ENCODE results near the gene FAM151A. TPM values are rescaled to one million over a fixed set of nuclear protein-coding genes. Genes with fewer than 3 reads are reported as not detected.

FAM151A gene
- total RNA-seq, 1 donor from 2014 or later = not detected

DNA sequence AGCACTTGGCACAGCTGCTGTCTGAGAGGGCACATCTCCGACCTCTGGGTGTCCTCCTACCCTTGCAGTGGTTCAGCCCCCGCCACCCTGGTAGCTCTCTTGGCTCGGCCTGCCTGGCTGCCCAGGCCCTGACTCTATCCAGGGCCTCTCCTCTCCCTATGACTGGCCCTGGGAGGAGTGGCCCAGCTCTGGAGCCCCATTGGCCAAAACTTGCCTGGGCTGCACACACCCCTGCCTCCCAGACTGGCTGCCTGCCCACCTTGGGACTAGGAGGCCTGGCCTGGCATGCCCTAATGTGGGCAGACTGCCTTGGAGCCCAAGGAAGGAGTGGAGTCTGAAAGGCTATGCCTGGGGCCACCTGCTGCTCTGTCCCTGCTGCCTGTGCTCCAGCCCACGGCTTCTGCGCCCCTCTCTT, 41.7 kb downstream of the FAM151A start:
- no peak for DNase-seq (ENCODE audit: low read depth, low spot score)

DNA sequence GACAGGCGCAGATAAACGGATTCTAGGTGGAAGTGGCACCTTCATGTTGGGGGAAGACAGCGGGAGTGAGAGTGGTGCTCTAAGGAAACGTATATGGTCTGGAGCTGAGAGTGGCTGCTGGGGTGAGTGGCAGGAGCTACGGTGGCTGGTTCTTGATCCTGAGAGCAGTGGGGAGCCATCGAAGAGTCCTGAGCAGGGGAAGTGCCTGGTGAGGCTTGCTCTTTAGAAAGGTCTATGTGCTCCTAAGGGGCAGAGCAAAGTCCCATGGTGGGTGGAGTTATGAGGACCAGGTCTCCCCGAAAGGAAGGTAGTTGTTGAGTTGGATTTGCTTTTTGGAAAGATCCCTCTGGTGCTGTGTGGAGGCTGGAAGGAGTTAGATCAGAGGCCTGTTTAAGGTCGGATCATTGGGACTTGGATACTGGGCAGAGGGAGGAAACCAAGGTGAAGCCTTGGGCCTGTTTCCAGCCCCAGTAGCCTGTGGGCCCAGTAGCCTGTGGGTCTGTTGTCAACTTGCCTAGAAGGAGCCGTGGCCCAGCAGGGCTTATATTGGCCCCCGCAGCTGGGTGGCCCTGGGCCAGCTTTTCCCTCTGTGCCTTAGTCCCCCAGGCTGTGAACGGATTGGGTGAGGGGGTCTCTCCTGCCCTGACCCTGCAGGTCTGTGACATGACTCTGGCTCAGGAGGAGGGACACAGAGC, 42.3 kb downstream of the FAM151A start:
- DNase-seq (ENCODE audit: low read depth, low spot score) = no peak

DNA sequence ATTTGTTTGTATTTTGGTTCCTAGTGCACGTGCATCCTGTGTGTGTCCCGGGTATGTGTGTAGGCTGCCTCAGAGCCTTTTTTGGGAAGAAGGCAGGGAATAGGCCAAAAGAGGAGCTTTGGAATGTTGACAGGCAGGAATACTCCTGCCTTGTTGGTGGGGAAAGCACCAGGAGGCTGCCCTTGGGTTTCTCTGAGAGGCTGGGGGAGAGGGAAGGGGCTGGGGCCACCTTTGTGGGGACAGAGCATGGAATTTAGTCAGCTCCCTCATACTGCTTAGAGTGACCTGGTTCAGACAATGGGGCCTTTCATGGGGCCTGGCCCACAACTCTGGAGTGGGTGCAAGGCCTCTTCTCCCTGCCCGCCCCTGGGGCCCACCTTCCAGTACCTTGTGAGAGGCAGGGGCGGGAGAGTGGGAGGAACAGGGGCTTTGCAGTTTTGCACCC, 44.0 kb downstream of the FAM151A start:
- no peak for DNase-seq (ENCODE audit: low read depth, low spot score)

DNA sequence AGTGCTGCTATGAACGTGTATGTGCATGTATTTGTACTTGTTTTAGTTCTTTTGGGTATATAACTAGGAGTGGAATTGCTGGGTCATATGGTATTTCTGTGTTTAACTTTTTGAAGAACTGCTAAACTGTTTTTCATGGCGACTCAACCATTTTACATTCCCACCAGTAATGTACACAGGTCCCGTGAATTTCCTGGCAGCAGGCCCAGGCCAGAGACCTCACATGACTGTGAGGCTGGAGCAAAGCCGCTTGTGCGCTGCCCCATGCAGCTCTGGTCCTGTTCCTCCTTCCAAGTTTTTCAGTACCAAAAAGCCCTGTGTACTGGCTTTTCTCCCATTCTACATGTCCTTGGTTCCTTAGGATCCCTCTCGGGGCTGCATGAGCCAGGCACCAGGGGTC, 45.7 kb downstream of the FAM151A start:
- peak; percentile 32 for DNase-seq (ENCODE audit: low read depth, low spot score)

DNA sequence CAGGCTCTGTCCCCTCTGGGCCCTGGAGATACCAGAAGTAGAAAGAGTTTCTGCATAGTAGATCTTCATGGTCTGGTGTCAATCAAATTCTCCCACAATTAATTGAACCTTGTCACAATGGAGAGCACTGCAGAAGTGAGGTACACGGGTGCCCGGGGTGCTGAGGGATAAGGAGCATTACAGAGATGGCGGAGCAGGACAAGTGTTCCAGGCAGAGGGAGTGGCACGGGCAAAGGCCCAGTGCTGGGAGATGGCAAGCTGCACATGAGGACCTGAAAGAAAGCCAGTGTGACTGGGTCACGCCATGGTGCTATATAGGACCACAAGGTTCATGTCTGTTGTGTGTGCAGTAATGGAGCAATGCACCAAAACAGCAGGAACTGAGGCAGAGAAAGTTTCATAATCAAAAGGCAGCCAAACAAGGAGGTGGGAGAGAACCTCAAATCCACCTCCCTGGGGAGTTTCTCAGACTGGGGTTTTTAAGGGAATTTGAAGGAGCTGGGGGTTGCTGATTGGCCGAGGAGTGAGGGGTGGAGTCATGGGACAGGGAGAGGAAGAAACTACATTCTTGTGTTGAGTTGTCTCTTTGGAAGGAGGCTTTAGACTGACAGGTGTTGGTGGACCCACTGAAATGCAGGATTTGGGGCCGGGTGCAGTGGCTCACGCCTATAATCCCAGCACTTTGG, 47.6 kb downstream of the FAM151A start:
- DNase-seq (ENCODE audit: low read depth, low spot score) = no peak

DNA sequence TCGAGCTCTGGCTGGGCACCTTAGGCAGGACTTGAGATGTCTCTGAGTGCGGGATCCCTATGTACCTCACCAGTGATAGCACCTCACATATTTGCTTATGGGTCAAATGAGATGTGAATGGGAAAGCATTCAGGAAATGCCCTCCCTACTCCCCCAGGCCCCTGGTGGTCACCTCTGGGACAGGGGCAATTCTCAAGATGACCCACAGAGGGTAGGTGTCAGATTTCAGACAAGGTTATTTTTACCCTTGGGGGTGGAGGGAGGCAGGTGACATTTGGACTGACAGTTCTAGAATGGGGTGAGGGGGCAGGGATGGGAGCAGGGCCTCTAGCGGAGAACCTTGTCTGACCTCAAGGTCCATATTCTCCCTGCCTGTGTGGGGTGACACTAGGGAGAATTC, 48.2 kb downstream of the FAM151A start:
- no peak for DNase-seq (ENCODE audit: low read depth, low spot score)

DNA sequence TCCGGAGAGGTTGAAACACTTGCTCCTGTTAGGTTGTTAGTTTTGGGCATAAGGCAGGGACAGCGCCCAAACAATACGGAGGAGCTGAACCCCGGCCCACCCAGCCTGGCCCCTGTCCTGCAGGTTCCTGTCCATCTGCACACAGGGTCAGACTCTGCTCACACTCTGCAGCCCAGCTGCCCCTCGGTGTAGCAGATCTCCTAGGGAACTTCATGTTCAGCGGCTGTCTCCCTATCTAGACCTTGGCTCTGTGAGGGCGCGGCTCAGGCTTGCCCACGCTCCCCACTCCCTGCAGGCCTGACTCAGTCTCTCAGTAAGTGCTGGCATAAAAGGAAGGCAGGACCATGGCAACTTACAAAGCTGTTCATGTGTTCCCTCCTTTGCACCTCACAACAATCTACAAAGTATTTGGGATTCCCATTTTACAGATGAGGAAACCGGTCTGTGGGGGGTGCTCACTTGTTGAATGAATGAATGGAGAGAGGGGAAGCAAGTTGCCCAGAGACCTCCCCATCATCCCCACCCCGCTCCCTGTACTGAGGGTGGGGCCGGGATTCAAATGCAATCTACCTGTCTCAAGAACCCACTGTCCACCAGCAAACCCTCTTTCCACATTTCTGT, 49.1 kb downstream of the FAM151A start:
- DNase-seq (ENCODE audit: low read depth, low spot score) = no peak

DNA sequence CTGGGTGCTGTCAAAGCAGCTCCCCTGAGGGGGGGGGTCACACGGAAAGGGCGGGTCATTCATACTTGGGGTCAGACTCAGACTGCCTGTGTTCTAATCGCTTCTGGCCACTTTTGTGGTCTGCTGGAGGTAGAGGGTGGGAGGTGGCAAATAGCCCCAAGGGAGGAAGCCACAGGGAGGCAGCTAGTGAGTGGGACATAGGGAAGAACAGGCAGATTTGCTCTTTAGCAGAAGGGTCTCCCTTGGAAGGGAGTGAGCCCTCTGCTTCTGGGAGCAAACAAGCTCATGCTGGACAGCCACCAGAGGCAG, 50.8 kb downstream of the FAM151A start:
- DNase-seq (ENCODE audit: low read depth, low spot score) = no peak

DNA sequence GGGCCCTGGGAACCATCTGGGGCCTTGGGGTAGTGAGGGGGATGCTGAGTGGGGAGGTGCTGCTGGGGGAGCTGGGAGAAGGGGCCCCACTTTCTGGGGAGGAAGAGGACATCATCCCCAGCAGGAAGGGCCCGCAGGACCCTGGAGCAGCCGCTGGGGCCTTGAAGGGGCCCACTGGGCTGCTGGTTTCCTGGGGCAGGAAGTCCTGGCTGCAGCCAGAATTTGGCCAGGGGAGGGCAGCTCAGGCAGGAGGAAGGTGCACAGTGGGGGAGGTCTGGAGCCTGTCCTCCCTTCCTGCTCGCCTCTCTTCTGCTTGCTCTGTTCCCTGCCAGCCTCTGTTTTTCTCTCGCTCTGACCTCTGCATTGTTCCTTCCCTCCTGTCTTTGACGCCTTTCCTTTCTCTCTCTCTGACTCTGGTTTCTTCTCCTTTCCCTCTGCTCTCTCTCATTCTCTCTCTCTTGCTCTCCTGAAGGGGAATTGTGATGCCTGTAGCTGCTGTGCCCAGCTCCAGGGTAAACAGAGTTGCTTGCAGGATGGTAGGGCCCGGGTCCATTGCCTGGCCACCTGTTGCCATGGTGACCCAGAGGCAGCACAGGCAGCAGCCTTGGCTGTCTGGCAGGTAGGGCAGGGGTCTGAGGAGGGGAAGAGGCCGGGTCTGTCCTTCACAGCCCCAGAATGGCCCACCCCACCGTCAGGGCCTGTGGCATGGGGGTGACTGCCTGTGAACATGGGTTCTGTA, 51.4 kb downstream of the FAM151A start:
- no peak for DNase-seq (ENCODE audit: low read depth, low spot score)

DNA sequence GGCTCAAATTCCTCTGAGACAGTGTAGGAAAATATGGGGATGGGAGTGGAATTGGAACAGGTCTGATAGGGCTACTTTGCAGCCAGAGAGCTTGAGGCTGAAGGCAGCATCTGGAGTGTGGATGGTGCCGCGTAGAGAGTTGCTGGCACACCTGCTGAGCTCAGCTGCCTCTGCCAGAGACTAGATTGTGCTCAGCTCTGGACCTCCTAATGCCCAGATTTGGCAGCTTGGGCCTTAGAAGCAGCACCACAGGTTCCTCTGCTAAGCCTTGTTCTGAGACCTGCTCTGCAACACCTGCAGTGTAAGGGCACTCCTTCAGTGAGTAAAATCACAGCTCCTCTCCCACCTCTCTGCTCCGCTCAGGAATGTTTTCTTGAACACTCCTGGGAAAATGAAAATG, 52.0 kb downstream of the FAM151A start:
- no peak for DNase-seq (ENCODE audit: low read depth, low spot score)

DNA sequence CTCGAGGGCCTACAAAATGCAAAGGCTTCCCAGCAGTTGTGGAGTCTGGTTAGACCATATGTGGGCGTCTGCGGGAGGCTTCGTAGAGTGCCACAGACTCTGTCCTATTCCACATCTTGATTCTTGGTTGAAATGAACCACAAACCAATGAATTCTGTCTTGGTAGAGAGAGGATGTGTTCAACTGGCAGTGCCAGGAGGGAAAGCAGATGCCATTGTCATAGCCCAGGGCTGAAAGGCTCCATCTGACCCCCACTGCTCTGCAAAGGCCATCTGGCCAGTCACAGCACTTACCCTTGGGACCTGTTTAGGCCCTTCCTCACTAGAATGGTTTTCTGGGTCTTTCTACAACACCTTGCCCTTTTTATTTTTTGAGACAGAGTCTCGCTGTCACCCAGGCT, 53.2 kb downstream of the FAM151A start:
- DNase-seq (ENCODE audit: low read depth, low spot score) = no peak

DNA sequence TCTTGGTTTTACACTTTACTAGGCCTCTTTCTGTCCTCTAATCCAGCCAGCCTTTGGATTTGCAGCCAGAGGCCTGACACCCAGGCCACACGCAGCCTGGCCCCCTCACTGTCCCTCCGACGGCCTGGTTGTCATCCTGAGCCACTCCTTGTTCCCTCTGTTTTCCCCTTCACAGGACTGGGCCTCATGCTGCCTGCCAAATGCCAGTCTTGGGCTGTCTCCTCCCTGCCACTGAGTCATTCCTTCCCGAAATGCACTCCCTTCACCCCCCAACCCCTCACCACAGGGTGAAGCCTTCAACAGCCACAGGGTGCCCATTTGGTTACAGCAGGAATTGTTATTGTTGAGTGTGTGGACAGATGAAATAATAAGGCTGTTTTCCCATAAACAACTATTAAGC, 54.0 kb downstream of the FAM151A start:
- DNase-seq (ENCODE audit: low read depth, low spot score) = no peak

DNA sequence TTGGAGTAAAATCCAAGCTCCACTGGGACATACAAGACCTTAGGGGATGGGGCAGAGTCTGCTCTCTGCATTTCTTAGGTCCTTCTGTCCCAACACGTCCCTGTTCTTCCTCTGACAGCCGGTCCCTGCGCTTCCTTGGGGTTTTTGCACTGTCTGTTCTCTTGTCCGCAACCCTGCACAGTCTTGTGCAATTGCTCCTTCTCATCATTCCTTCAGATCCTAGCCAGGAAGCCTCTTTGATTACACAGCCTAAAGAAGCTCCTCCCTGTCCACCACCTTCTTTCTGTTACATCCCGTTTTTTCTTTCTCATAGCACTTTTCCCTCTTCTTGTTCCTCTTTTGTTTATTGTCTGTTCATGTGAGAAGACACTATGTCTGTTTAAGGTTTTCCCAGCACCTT, 55.4 kb downstream of the FAM151A start:
- DNase-seq (ENCODE audit: low read depth, low spot score) = no peak

DNA sequence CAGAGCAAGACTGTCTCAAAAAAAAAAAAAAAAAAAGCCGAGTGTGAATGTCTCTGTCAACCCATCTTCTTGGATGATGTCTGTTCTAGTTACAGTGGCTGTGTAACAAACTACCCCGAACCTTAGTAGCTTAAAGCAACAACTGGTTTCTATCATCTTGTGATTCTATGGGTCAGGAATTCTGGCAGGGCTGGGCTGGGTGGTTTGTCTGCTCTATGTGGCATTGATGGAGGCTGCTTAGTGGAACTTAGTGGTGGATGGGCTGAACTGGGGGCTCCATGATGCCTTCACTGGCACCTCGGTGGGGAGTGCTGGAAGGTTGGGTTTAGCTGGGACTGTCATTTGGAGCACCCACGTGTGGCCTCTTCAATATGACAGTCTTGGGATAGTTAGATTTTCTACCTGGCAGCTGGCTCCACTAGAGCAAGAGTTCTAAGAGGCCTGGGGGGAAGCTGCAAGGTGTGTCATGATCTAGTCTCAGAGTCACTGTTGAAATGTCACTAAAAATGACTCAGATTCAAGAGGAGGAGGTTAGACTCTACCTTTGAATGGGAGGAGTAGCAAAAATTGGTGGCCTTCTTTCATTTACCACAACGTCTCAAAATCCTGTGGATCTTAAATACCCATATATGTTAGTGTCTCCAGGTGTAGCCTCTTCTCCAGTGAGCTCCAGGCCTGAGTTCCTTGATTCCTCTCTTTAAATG, 56.7 kb downstream of the FAM151A start:
- DNase-seq (ENCODE audit: low read depth, low spot score) = no peak

DNA sequence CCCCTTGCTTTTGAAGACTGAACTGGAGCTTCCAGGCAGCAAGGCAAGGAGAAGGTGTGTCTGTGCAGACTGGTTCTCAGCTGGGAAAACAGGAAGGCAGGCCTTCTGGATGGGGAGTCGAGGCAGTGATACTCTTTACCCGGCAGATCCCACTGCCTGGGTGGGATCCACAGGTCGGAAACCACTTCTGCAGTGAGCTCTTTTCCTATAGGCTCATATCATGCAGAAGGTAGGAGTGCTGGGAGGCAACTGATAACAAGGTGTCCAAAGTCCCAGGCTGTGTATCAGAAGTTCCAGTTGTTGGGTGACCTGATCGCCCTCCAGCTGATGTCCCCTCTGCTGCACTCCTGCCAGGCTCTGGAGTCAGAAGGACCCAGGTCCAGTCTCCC, 58.2 kb downstream of the FAM151A start:
- DNase-seq (ENCODE audit: low read depth, low spot score) = no peak

DNA sequence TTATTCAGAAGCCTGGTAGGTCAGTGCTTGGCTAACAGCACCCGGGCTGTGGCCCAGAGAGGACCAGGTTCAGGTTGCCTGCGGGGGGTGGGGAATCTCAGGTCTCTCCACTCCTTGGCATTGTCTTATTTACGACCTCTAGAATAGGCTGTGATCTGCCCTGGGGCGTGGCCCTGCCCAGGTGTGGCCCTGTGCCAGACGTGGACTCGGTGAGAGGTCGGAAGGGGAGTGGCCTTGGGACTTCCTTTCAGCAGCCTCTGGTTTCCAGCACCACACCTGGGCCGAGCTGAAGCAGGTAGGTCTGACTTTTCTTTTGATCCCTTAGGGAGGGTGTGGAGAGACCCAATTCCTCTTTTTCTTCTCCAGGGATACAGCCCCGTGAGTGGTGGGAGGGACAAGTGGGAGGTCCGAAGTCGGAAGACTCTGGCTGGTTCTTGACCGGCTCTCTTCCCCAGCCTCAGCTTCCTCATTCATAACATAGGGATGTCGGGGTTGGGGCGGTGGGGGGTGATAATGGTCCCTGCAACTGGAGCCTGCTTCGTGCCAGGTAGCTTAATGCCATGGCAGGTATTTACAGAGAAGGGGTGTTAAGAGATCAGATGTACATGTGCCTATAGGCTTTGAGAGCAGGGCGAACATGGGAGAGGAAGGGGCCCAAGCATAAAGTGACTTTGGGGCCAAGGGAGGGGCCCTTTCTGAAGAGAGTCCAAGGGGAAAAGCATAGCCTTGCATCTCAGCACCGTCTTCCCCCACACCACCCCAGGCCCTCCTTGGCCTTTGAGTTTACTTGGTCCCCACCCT, 58.8 kb downstream of the FAM151A start:
- no peak for DNase-seq (ENCODE audit: low read depth, low spot score)

DNA sequence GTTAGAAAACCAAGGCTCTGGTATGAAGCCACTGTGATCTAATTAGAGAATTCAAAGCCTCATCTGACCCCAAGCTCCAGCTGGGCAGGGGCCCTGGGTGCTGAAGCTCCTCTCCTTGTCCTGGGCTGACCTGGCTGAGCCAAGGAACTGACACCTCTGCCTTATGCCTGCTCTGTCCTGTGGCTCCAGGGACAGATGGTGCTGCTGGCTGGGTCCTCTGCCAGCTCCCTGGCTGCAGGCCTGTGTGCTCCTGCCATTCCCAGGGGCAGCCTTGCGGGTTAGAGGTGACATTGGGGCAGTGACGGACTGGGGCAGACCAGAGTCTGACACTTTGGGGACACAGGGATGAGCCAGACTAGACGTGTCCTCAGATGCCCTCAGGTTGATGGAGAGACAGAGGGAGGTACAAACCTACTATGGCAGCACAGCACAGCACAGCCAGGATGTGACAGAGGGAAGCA, 63.5 kb downstream of the FAM151A start:
- no peak for DNase-seq (ENCODE audit: low read depth, low spot score)

Data from pulmonary artery endothelial cell (primary cell).